D721Med (cell line): ENCODE data around the gene IDE.

ENCODE experiments used
- DNase-seq: peaks from one replicate; pipeline ENCODE4 v3.0.0; 2011; ENCODE audit warnings: low spot score; ENCODE audit not compliant: insufficient read length
- FAIRE-seq: peaks from 2 replicates; lab custom pipeline; 2011; peaks lifted over from hg19 to GRCh38; lab: Jason Lieb, UNC
- TF ChIP-seq, protein P1 (sequence below): IDR thresholded peaks from 2 replicates; pipeline ENCODE4 v1.5.1; 2012; ENCODE audit warnings: mild to moderate bottlenecking, control low read depth; ENCODE audit not compliant: insufficient read depth; ENCODE audit errors: missing control alignments

Gene IDE

GRCh38 chr10:92493362-92493761 lies 80.5 kb downstream of the IDE start:
- TF ChIP-seq, protein P1, sequence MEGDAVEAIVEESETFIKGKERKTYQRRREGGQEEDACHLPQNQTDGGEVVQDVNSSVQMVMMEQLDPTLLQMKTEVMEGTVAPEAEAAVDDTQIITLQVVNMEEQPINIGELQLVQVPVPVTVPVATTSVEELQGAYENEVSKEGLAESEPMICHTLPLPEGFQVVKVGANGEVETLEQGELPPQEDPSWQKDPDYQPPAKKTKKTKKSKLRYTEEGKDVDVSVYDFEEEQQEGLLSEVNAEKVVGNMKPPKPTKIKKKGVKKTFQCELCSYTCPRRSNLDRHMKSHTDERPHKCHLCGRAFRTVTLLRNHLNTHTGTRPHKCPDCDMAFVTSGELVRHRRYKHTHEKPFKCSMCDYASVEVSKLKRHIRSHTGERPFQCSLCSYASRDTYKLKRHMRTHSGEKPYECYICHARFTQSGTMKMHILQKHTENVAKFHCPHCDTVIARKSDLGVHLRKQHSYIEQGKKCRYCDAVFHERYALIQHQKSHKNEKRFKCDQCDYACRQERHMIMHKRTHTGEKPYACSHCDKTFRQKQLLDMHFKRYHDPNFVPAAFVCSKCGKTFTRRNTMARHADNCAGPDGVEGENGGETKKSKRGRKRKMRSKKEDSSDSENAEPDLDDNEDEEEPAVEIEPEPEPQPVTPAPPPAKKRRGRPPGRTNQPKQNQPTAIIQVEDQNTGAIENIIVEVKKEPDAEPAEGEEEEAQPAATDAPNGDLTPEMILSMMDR = no peak
- no peak for DNase-seq
- FAIRE-seq = no peak

DNA sequence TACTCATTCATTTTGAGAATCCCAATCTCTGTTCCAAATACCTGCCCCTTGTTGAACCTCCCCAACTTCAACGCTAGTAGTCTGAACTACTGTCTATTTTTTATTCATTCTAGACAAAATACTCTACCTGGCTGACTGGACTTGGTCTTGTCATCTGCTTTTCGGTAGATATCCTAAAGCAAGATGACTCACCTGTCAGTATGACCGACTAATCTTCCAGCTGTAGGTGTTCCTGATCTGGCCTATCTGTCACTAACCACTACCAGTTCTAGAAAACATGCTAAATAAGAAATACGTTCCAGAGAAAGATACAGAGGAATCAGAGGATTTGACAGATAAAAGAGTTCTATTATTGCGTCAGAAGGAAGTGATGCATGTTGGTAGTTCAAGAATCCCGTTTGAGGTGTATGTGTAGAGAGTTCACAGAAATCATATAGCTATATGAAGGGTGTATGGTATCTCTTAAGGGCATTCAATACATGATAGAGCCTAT lies 81.1 kb downstream of the IDE start:
- FAIRE-seq = no peak
- TF ChIP-seq, protein P1 = no peak
- no peak for DNase-seq

DNA sequence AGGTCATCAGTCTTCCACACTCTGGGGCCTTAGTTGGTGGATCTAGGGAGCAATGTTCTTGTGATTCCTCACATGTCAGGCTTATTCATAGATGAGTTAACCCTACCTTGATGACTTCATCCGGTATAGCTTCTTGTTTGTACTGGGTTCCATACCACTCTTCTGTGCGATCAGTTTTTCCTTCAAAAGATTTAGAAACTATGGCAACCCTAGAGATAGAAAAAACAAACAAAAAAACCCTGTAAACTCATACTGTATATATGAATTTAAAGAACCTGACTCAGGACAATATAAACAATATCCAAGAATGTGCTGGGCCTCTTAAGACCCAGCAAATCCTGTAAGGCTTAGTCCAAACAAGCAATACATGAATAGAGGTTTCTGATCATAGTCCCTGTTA lies 83.5 kb downstream of the IDE start:
- no peak for DNase-seq
- TF ChIP-seq, protein P1 = no peak
- FAIRE-seq = no peak

DNA sequence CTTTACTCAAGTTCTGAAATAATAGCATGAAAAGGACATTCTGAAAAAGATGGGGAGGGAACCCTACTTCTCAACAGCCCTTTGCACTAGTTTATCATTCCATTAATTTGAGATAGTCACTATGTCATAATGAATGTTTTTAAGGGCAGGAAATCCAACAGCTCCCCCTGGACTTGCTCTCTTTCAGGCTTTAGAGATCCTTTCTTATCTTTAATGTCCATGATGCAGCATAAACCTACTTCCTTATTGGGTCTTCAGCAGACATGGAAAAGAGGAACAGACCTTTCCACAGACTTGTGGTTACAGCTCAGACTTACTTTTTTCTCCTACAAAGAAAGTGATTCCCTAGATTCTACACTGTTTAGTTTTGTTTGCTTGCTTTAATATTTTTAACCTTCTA lies 87.3 kb downstream of the IDE start:
- FAIRE-seq = no peak
- no peak for DNase-seq
- TF ChIP-seq, protein P1 = no peak

DNA sequence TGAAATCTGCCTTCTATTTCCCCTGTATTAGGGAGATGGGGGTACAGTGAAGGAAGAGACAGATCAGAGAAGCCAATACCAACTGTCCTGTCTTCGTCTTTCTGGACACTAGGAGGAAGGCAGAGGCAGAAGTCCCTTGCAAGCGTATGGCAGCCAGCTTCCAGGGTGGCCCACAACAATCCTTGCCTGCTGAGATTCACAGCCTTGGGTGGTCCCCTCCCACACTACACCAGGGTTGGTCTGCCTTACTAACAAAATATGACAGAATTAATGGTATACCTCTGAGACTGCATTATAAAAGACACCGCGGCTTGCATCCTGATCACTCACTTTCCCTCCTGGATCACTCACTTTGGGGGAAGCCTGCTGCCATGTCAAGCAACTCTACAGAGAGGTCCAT lies 90.4 kb downstream of the IDE start:
- TF ChIP-seq, protein P1 = no peak
- DNase-seq = no peak
- FAIRE-seq = no peak

GRCh38 chr10:92480413-92480812 lies 93.5 kb downstream of the IDE start:
- DNase-seq (no peak), FAIRE-seq (no peak)
- TF ChIP-seq, protein P1 = no peak

DNA sequence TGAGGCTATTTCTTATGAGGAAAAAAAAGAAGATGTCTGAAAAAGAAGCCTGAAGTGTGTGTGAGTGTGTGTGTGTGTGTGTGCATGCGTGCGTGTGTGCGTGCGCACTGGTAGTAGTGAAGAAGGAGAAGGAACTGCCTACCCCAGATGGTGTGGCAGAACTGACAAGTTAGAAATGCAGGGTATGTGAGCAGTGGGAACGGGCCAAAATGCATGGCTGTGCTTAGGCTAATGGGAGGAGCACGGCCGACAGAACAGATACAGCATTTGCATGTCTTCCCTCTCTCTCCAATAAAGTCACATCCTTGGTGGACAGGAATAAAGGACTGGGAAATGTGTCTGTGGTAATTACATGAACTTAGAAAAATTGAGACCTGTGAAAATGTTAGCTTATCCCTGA lies 94.3 kb downstream of the IDE start:
- no peak for DNase-seq
- no peak for FAIRE-seq
- TF ChIP-seq, protein P1 = no peak
